SK-N-SH (cell line): ENCODE measurements around the gene ARHGEF7. TPM values are rescaled to one million over a fixed set of nuclear protein-coding genes. Genes with fewer than 3 reads are reported as not detected.

Experiments
- CTCF ChIA-PET: fragments of 300-600, 350-600 bp; formaldehyde crosslinking; extraction: SDS; loops from one replicate; lab custom pipeline; 2021; lab: Yijun Ruan, JAX
- POLR2A ChIA-PET: fragments of 350-600 bp; sonication (Branson Sonifier 250); formaldehyde crosslinking; extraction: SDS; loops from one replicate; lab custom pipeline; 2020; ENCODE audit warnings: antibody characterized with exemption, inconsistent platforms; lab: Yijun Ruan, JAX
- DNase-seq: peaks from one replicate; pipeline ENCODE4 v3.0.0; 2012
- H2AFZ ChIP-seq: fragments of 200-600 bp; sonication (generic); 2 replicates; pipeline ENCODE4 v1.8.1; 2016; ENCODE audit warnings: antibody characterized with exemption, mild to moderate bottlenecking, low read depth
- H3F3A ChIP-seq: fragments of 200-600 bp; sonication (generic); replicated peaks from 2 replicates; pipeline ENCODE3; 2016; ENCODE audit warnings: antibody characterized with exemption, mild to moderate bottlenecking; ENCODE audit not compliant: insufficient read depth
- H3K27ac ChIP-seq, 2 experiments: fragments of 200-500 bp in 1 of 2; fragments of 200-600 bp in 1 of 2; sonication (Bioruptor generic) in 1 of 2; sonication (generic), shearing (Covaris generic) in 1 of 2; 2 replicates each; pipeline versions ENCODE4 v1.5.1 to v1.6.1; 2014 to 2016; ENCODE audit warnings: low read depth in 2 of 2, inconsistent platforms in 1 of 2, low read length in 1 of 2, mild to moderate bottlenecking in 1 of 2, mixed read lengths in 1 of 2
- H3K27me3 ChIP-seq: fragments of 200-600 bp; sonication (generic), shearing (Covaris generic); 2 replicates; pipeline ENCODE4 v1.6.1; 2016; ENCODE audit warnings: mixed run types; ENCODE audit not compliant: insufficient read depth
- H3K36me3 ChIP-seq, 2 experiments: fragments of 200-500 bp in 1 of 2; fragments of 200-600 bp in 1 of 2; sonication (Bioruptor generic) in 1 of 2; sonication (generic) in 1 of 2; replicated peaks in 1 of 2; 2 replicates each; pipeline versions ENCODE3 to v1.5.1; 2014 to 2016; ENCODE audit warnings: low read length in 1 of 2, mild to moderate bottlenecking in 1 of 2; ENCODE audit not compliant: insufficient read depth in 2 of 2, control insufficient read depth in 1 of 2
- H3K4me1 ChIP-seq, 2 experiments: fragments of 200-500 bp in 1 of 2; fragments of 200-600 bp in 1 of 2; sonication (Bioruptor generic) in 1 of 2; sonication (generic), shearing (Covaris generic) in 1 of 2; 2 replicates each; pipeline versions ENCODE4 v1.5.1 to v1.6.1; 2014 to 2016; ENCODE audit warnings: low read depth in 1 of 2, low read length in 1 of 2, mixed run types in 1 of 2; ENCODE audit not compliant: insufficient read depth in 2 of 2, control insufficient read depth in 1 of 2
- H3K4me2 ChIP-seq: fragments of 200-600 bp; sonication (generic), shearing (Covaris generic); 2 replicates; pipeline ENCODE4 v1.6.1; 2017; ENCODE audit warnings: mixed run types
- H3K4me3 ChIP-seq, 2 experiments: fragments of 200-500 bp in 1 of 2; fragments of 200-600 bp in 1 of 2; sonication (Bioruptor generic) in 1 of 2; sonication (generic), shearing (Covaris generic) in 1 of 2; 2 replicates each; pipeline versions ENCODE4 v1.5.1 to v1.8.1; 2014 to 2016; ENCODE audit warnings: low read depth in 2 of 2, inconsistent platforms in 1 of 2, low read length in 1 of 2, mild to moderate bottlenecking in 1 of 2, mixed read lengths in 1 of 2, moderate library complexity in 1 of 2
- H3K79me2 ChIP-seq: fragments of 200-600 bp; sonication (generic); 2 replicates; pipeline ENCODE4 v1.8.1; 2017; ENCODE audit warnings: mild to moderate bottlenecking; ENCODE audit not compliant: insufficient read depth
- H3K9ac ChIP-seq: fragments of 200-600 bp; sonication (generic); 2 replicates; pipeline ENCODE4 v1.6.1; 2017; ENCODE audit warnings: mixed run types
- H3K9me2 ChIP-seq: fragments of 200-600 bp; sonication (generic); 2 replicates; pipeline ENCODE4 v1.6.1; 2017; ENCODE audit warnings: mixed run types
- H3K9me3 ChIP-seq: fragments of 200-600 bp; sonication (generic); 2 replicates; pipeline ENCODE4 v1.6.1; 2017; ENCODE audit warnings: mixed run types, mild to moderate bottlenecking, moderate library complexity
- H4K20me1 ChIP-seq: fragments of 200-600 bp; sonication (generic); 2 replicates; pipeline ENCODE4 v1.6.1; 2017; ENCODE audit warnings: mild to moderate bottlenecking, mixed run types; ENCODE audit not compliant: insufficient read depth
- CHD2 ChIP-seq: fragments of 150-350 bp; IDR thresholded peaks from 2 replicates; pipeline ENCODE4 v1.6.1; 2018; ENCODE audit warnings: low read length; ENCODE audit not compliant: partially characterized antibody
- FOSL2 ChIP-seq: IDR thresholded peaks from 2 replicates; pipeline ENCODE4 v1.4.0; 2012; ENCODE audit warnings: low read depth, mild to moderate bottlenecking, moderate library complexity, borderline replicate concordance
- FOXM1 ChIP-seq: IDR thresholded peaks from 2 replicates; pipeline ENCODE4 v1.4.0; 2012; ENCODE audit warnings: low read depth, mild to moderate bottlenecking
- MXI1 ChIP-seq: IDR thresholded peaks from 2 replicates; pipeline ENCODE4 v1.6.1; 2012; ENCODE audit warnings: mild to moderate bottlenecking, low read depth, low read length, improper control_type of control experiment
- NRF1 ChIP-seq: IDR thresholded peaks from 2 replicates; pipeline ENCODE4 v1.6.1; 2012; ENCODE audit warnings: low read depth, mild to moderate bottlenecking, low read length
- RXRA ChIP-seq: IDR thresholded peaks from 2 replicates; pipeline ENCODE4 v1.4.0; 2012; ENCODE audit warnings: low read depth, mild to moderate bottlenecking, borderline replicate concordance
- SIN3A ChIP-seq: IDR thresholded peaks from 2 replicates; pipeline ENCODE4 v1.6.1; 2012; ENCODE audit warnings: low read depth, mild to moderate bottlenecking, low read length, moderate library complexity, borderline replicate concordance
- TCF12 ChIP-seq: IDR thresholded peaks from 2 replicates; pipeline ENCODE4 v1.4.0; 2012
- TEAD4 ChIP-seq: IDR thresholded peaks from 2 replicates; pipeline ENCODE4 v1.4.0; 2012; ENCODE audit warnings: mild to moderate bottlenecking, borderline replicate concordance; ENCODE audit not compliant: insufficient read depth
- USF1 ChIP-seq: IDR thresholded peaks from 2 replicates; pipeline ENCODE4 v1.4.0; 2012; ENCODE audit warnings: low read depth, borderline replicate concordance
- ZBTB33 ChIP-seq: IDR thresholded peaks from 2 replicates; pipeline ENCODE4 v1.4.0; 2012; ENCODE audit warnings: low read depth, borderline replicate concordance
- WGBS: methylation state at CpG from one replicate; pipeline ENCODE4 v1.1.6; 2017; ENCODE audit warnings: low lambda C conversion rate; 5-methylcytosine and 5-hydroxymethylcytosine counted together
- polyA plus RNA-seq, 3 experiments: library from polyadenylated mRNA; depleted of rRNA; stranded (reverse); fragments of >200 nt; gene quantifications; 2 replicates each; pipeline ENCODE4 v1.2.3, GENCODE V29; 2012
- TF ChIP-seq, protein P1 (sequence below): IDR thresholded peaks from 2 replicates; pipeline ENCODE4 v1.6.1; 2012; ENCODE audit warnings: mild to moderate bottlenecking, low read depth, low read length, moderate library complexity
- TF ChIP-seq, protein P2 (sequence below): IDR thresholded peaks from 2 replicates; pipeline ENCODE4; 2012
- TF ChIP-seq, protein P3 (sequence below): fragments of 200-600 bp; sonication (generic); IDR thresholded peaks from 2 replicates; pipeline ENCODE4 v1.6.1; 2017; ENCODE audit warnings: antibody characterized with exemption, mild to moderate bottlenecking, moderate library complexity
- TF ChIP-seq, protein P4 (sequence below): IDR thresholded peaks from 2 replicates; pipeline ENCODE4 v1.4.0; 2012; ENCODE audit warnings: low read depth
- TF ChIP-seq, protein P5 (sequence below): fragments of 150-350 bp; IDR thresholded peaks from 2 replicates; pipeline ENCODE4 v1.6.1; 2017; ENCODE audit warnings: antibody characterized with exemption, low read length, low read depth, borderline replicate concordance

The ARHGEF7 gene
- polyA plus RNA-seq, 1 of the 3 experiments (the other 2 are of a cell fraction): 21.6 TPM

- TF ChIP-seq SIN3A: no peak
These were observed 5.8 kb downstream of the ARHGEF7 start (continued) for GRCh38 chr13:111120913-111121312.

DNA sequence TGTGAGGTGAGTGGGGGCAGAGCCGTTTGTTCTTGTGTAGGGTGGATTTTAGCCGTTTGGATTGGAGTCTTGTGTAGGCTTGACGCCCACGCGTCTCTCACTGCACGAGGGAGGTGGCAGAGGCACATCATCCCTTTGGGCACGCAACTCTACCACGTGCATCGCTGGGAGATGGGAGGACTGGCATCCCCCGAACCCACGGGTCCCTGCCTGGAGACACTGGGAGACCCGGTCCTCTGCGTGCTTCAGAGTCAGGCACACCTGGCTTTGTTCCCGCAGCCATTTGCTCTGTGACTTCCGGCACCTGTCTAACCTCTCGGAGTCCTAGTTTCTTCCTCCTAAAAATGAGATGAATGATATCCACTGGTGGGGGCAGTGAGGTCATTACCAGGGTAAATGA lies 6.4 kb downstream of the ARHGEF7 start:
- H3K4me2 ChIP-seq: no peak overlapping the region
- CTCF ChIA-PET: no interaction called here
- H3K9ac ChIP-seq: no peak overlapping the region
- no peak for DNase-seq
- no peaks in the 10 kb centered on the region for H3K36me3 ChIP-seq
- no peak overlapping the region for H3K4me3 ChIP-seq
- no peaks in the 10 kb centered on the region for H3K9me2 ChIP-seq
- no peaks in the 10 kb centered on the region for H3F3A ChIP-seq
- H3K27me3 ChIP-seq: peaks cover 31% of the 10 kb centered on the region; the same call in 1 of the 2 replicates
- peaks cover 0 to 36% of the 10 kb centered on the region in 2 experiments; a peak in 2 of 4 replicates for H3K4me1 ChIP-seq
- no peaks in the 10 kb centered on the region for H3K79me2 ChIP-seq
- no peak overlapping the region for H3K27ac ChIP-seq
- H2AFZ ChIP-seq: no peak overlapping the region
- POLR2A ChIA-PET: no interaction called here
- H4K20me1 ChIP-seq: no peaks in the 10 kb centered on the region
- no peak for TF ChIP-seq USF1
- no peak for TF ChIP-seq NRF1
- no peak for TF ChIP-seq TEAD4
- TF ChIP-seq, protein P1, sequence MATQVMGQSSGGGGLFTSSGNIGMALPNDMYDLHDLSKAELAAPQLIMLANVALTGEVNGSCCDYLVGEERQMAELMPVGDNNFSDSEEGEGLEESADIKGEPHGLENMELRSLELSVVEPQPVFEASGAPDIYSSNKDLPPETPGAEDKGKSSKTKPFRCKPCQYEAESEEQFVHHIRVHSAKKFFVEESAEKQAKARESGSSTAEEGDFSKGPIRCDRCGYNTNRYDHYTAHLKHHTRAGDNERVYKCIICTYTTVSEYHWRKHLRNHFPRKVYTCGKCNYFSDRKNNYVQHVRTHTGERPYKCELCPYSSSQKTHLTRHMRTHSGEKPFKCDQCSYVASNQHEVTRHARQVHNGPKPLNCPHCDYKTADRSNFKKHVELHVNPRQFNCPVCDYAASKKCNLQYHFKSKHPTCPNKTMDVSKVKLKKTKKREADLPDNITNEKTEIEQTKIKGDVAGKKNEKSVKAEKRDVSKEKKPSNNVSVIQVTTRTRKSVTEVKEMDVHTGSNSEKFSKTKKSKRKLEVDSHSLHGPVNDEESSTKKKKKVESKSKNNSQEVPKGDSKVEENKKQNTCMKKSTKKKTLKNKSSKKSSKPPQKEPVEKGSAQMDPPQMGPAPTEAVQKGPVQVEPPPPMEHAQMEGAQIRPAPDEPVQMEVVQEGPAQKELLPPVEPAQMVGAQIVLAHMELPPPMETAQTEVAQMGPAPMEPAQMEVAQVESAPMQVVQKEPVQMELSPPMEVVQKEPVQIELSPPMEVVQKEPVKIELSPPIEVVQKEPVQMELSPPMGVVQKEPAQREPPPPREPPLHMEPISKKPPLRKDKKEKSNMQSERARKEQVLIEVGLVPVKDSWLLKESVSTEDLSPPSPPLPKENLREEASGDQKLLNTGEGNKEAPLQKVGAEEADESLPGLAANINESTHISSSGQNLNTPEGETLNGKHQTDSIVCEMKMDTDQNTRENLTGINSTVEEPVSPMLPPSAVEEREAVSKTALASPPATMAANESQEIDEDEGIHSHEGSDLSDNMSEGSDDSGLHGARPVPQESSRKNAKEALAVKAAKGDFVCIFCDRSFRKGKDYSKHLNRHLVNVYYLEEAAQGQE: no peak
- no peak for TF ChIP-seq TCF12
- TF ChIP-seq, protein P2, sequence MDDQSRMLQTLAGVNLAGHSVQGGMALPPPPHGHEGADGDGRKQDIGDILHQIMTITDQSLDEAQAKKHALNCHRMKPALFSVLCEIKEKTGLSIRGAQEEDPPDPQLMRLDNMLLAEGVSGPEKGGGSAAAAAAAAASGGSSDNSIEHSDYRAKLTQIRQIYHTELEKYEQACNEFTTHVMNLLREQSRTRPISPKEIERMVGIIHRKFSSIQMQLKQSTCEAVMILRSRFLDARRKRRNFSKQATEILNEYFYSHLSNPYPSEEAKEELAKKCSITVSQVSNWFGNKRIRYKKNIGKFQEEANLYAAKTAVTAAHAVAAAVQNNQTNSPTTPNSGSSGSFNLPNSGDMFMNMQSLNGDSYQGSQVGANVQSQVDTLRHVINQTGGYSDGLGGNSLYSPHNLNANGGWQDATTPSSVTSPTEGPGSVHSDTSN: no peak
- no peak for TF ChIP-seq CHD2
- TF ChIP-seq, protein P3, sequence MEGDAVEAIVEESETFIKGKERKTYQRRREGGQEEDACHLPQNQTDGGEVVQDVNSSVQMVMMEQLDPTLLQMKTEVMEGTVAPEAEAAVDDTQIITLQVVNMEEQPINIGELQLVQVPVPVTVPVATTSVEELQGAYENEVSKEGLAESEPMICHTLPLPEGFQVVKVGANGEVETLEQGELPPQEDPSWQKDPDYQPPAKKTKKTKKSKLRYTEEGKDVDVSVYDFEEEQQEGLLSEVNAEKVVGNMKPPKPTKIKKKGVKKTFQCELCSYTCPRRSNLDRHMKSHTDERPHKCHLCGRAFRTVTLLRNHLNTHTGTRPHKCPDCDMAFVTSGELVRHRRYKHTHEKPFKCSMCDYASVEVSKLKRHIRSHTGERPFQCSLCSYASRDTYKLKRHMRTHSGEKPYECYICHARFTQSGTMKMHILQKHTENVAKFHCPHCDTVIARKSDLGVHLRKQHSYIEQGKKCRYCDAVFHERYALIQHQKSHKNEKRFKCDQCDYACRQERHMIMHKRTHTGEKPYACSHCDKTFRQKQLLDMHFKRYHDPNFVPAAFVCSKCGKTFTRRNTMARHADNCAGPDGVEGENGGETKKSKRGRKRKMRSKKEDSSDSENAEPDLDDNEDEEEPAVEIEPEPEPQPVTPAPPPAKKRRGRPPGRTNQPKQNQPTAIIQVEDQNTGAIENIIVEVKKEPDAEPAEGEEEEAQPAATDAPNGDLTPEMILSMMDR: no peak
- no peak for TF ChIP-seq RXRA
- TF ChIP-seq ZBTB33: no peak
- TF ChIP-seq FOSL2: no peak
- TF ChIP-seq FOXM1: no peak
- no peak for TF ChIP-seq MXI1
- TF ChIP-seq, protein P4, sequence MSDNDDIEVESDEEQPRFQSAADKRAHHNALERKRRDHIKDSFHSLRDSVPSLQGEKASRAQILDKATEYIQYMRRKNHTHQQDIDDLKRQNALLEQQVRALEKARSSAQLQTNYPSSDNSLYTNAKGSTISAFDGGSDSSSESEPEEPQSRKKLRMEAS: no peak
- TF ChIP-seq, protein P5, sequence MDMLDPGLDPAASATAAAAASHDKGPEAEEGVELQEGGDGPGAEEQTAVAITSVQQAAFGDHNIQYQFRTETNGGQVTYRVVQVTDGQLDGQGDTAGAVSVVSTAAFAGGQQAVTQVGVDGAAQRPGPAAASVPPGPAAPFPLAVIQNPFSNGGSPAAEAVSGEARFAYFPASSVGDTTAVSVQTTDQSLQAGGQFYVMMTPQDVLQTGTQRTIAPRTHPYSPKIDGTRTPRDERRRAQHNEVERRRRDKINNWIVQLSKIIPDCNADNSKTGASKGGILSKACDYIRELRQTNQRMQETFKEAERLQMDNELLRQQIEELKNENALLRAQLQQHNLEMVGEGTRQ: no peak
- TF ChIP-seq, all 33 proteins: peak for 0
- 69% methylated on average over 8 of the region's 16 CpGs for WGBS
- H3K9me3 ChIP-seq: no peaks in the 10 kb centered on the region
